Measurements from ENCODE around the gene RBBP5.
"Not testable (repeated sequence)": the region's sequence is repeated elsewhere in the genome, so short reads cannot be mapped to it uniquely, and the experiment has no call there.

The RBBP5 gene

GRCh38 chr1:205121660-205122488 is at the start of gene RBBP5:
Gene RBBP5, minus strand, starts transcription at chr1:205121978. Its CDS starts 105 bp downstream, at chr1:205121873.
- peak; percentile 92 for DNase-seq (ENCODE audit: low read depth)

- DNase-seq (ENCODE audit: low read depth), result no peak
These were observed 49.6 kb upstream of the RBBP5 start for GRCh38 chr1:205171369-205171768.

GRCh38 chr1:205170532-205171269 is 48.9 kb upstream of the RBBP5 start:
- no peak for DNase-seq (ENCODE audit: low read depth)

GRCh38 chr1:205169248-205169647 is 47.5 kb upstream of the RBBP5 start:
- DNase-seq (ENCODE audit: low read depth), result no peak

- no peak for DNase-seq (ENCODE audit: low read depth)
These were observed 46.5 kb upstream of the RBBP5 start for GRCh38 chr1:205168291-205168690.

- DNase-seq (ENCODE audit: low read depth), result no peak
These were observed 40.5 kb upstream of the RBBP5 start for GRCh38 chr1:205162301-205162700.

GRCh38 chr1:205161076-205161475 is 39.3 kb upstream of the RBBP5 start:
- DNase-seq (ENCODE audit: low read depth), result no peak

- no peak for DNase-seq (ENCODE audit: low read depth)
These were observed 36.4 kb upstream of the RBBP5 start for GRCh38 chr1:205158048-205158616.

- not testable (repeated sequence) for DNase-seq (ENCODE audit: low read depth)
These were observed 34.0 kb upstream of the RBBP5 start for GRCh38 chr1:205155665-205156377.

- no peak for DNase-seq (ENCODE audit: low read depth)
These were observed 30.7 kb upstream of the RBBP5 start for GRCh38 chr1:205152505-205152904.

GRCh38 chr1:205150651-205151428 is 29.1 kb upstream of the RBBP5 start:
- DNase-seq (ENCODE audit: low read depth), result no peak

GRCh38 chr1:205147191-205147835 is 25.5 kb upstream of the RBBP5 start:
- DNase-seq (ENCODE audit: low read depth), result no peak

GRCh38 chr1:205144751-205145150 is 23.0 kb upstream of the RBBP5 start:
- no peak for DNase-seq (ENCODE audit: low read depth)

GRCh38 chr1:205144046-205144720 is 22.4 kb upstream of the RBBP5 start:
- no peak for DNase-seq (ENCODE audit: low read depth)

- DNase-seq (ENCODE audit: low read depth), result no peak
These were observed 20.3 kb upstream of the RBBP5 start for GRCh38 chr1:205142102-205142469.

GRCh38 chr1:205141236-205142101 is 19.7 kb upstream of the RBBP5 start:
- peak; percentile 65 for DNase-seq (ENCODE audit: low read depth)

- DNase-seq (ENCODE audit: low read depth), result no peak
These were observed 18.3 kb upstream of the RBBP5 start for GRCh38 chr1:205140113-205140512.

- DNase-seq (ENCODE audit: low read depth), result no peak
These were observed 16.1 kb upstream of the RBBP5 start for GRCh38 chr1:205137901-205138300.

GRCh38 chr1:205133287-205133686 is 11.5 kb upstream of the RBBP5 start:
- no peak for DNase-seq (ENCODE audit: low read depth)

All from stromal cell of bone marrow (primary cell).